Measurements from ENCODE around the gene MSI1. TPM values are rescaled to one million over a fixed set of nuclear protein-coding genes. Genes with fewer than 3 reads are reported as not detected.

The MSI1 gene
- total and polyA plus RNA-seq, 9 donors, result 0.83 to 4.9 (median 1.9) TPM

DNA sequence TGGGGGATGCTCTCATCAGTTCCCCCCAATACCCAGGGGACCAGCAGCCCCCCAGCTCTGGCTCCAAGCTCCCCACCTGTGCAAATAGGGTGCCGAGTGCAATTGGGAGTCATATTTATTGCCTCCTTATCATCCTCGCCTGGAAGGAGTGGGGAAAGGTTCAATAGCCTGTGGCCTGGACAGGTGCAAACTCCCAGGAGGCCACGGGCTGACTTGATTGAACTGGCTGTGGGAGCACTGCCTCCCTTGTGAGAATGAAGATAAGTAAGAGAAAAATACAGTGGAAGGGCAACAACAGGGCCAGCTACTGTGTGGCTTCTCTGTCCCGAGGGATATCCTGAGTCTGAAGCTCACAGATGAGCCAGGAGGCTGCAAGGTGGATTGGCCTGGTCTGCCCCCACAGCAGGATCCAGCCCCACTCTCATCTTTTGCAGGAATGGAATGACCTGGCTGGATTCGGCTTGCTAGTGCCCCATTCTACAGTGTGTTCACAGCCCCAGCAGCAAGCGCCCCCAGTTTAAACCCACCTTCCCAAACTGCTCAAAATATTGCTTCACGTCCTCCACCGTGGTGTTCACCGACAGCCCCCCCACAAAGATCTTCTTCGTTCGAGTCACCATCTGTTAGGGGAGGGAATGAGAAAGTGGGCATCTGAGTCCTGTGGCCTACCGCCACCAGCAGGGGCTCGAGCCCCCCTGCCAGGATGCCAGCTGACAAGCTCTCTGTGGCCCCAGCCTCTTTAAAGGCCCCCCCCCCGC is 6.3 kb downstream of the MSI1 start:
- intact Hi-C loops (cut with DNase I), result loop anchor here in 1 of 4 donors (10.0 kb wide), 1 partner anchor 52 kb away; no protein-coding TSS in a partner anchor
- no peak overlapping the region for H3K27ac ChIP-seq
- peaks cover 1% of the 10 kb centered on the region for H3K4me1 ChIP-seq (ENCODE audit: insufficient read depth)
- H3K4me3 ChIP-seq, result no peak overlapping the region
- H3K27me3 ChIP-seq, result no peaks in the 10 kb centered on the region
- no peak for DNase-seq
- H3K36me3 ChIP-seq, result no peaks in the 10 kb centered on the region
- no peaks in the 10 kb centered on the region for H3K9me3 ChIP-seq
- WGBS, 3 donors, result 80 to 85% (median 83%) methylated on average over 14 of the region's 14 CpGs
- TF ChIP-seq CTCF (IDR thresholded peaks at IDR 0.05) (no peak), EP300 (IDR thresholded peaks at IDR 0.05) (no peak), POLR2A (IDR thresholded peaks at IDR 0.05) (no peak)

GRCh38 chr12:120361506-120362208 is 7.3 kb downstream of the MSI1 start:
- Histone ChIP-seq H3K36me3 (no peaks in the 10 kb centered on the region), H3K4me3 (peak overlapping the region; percentile 41), H3K27me3 (no peaks in the 10 kb centered on the region), H3K9me3 (no peaks in the 10 kb centered on the region), H3K27ac (peak overlapping the region in 1 of 2 donors; percentile 7), H3K4me1 (ENCODE audit: insufficient read depth) (peaks cover 1% of the 10 kb centered on the region)
- peak; percentile 54 to 76 (median 76) for DNase-seq
- intact Hi-C loops (cut with DNase I), result loop anchor here in 1 of 4 donors (10.0 kb wide), 1 partner anchor 53 kb away; no protein-coding TSS in a partner anchor
- no peak for TF ChIP-seq CTCF (IDR thresholded peaks at IDR 0.05)
- TF ChIP-seq EP300 (IDR thresholded peaks at IDR 0.05), result no peak
- 7 to 18% (median 8%) methylated on average over 18 to 56 of the region's 56 CpGs for WGBS, 3 donors

- intact Hi-C loops (cut with DNase I), result loop anchor here in 3 of 4 donors (5.0 kb wide), 3 partner anchors 63 to 73 kb away; no protein-coding TSS in a partner anchor
- 96 to 97% (median 97%) methylated on average over 1 of the region's 1 CpG for WGBS, 3 donors
- TF ChIP-seq POLR2A (IDR thresholded peaks at IDR 0.05), result no peak
- TF ChIP-seq CTCF (IDR thresholded peaks at IDR 0.05), result no peak
- TF ChIP-seq EP300 (IDR thresholded peaks at IDR 0.05), result no peak
- Histone ChIP-seq H3K4me1 (ENCODE audit: insufficient read depth) (peaks cover 1% of the 10 kb centered on the region), H3K27me3 (no peaks in the 10 kb centered on the region), H3K27ac (no peak overlapping the region), H3K9me3 (no peaks in the 10 kb centered on the region), H3K4me3 (no peak overlapping the region), H3K36me3 (no peaks in the 10 kb centered on the region)
- no peak for DNase-seq
Measured at GRCh38 chr12:120359128-120359527, 9.8 kb downstream of the MSI1 start.

GRCh38 chr12:120358412-120359100 is 10.4 kb downstream of the MSI1 start:
- Histone ChIP-seq H3K4me3 (no peak overlapping the region), H3K36me3 (no peaks in the 10 kb centered on the region), H3K27ac (no peak overlapping the region), H3K4me1 (ENCODE audit: insufficient read depth) (peaks cover 1% of the 10 kb centered on the region), H3K27me3 (no peaks in the 10 kb centered on the region), H3K9me3 (no peaks in the 10 kb centered on the region)
- intact Hi-C loops (cut with DNase I), result loop anchor here in 3 of 4 donors (5.0 kb wide), 3 partner anchors 64 to 74 kb away; no protein-coding TSS in a partner anchor
- TF ChIP-seq EP300 (IDR thresholded peaks at IDR 0.05) (no peak), CTCF (IDR thresholded peaks at IDR 0.05) (no peak), POLR2A (IDR thresholded peaks at IDR 0.05) (no peak)
- WGBS, 3 donors, result 67 to 71% (median 69%) methylated on average over 19 of the region's 19 CpGs
- DNase-seq, result no peak

Data from ovary (tissue), 9 donors.